ENCODE measurements around the gene PCNX2.
A peak's percentile ranks its signal among the peaks of the same experiment; 100 is the strongest.

The PCNX2 gene

GRCh38 chr1:232949636-232950196, 345.8 kb downstream of the PCNX2 start:
- no peaks in the 10 kb centered on the region for H3K9me3 ChIP-seq (ENCODE audit: control insufficient read depth in 5 of 5, low read length in 5 of 5)
- H3K27me3 ChIP-seq (ENCODE audit: control insufficient read depth in 5 of 5, insufficient read depth in 4 of 5, low read length in 5 of 5), result no peaks in the 10 kb centered on the region
- peak overlapping the region; percentile 80 to 94 (median 84) for H3K4me3 ChIP-seq (ENCODE audit: low read depth in 1 of 5, low read length in 5 of 5)
- peak overlapping the region in 4 of 5 donors; percentile 71 to 79 (median 74) for H3K9ac ChIP-seq (ENCODE audit: low read length in 5 of 5)
- H3K4me1 ChIP-seq (ENCODE audit: control insufficient read depth in 5 of 5, insufficient read depth in 5 of 5, low read length in 5 of 5), result peaks cover 0 to 31% (median 26%) of the 10 kb centered on the region in 5 donors
- H3K36me3 ChIP-seq (ENCODE audit: control insufficient read depth in 5 of 5, insufficient read depth in 5 of 5, low read length in 5 of 5), result no peaks in the 10 kb centered on the region
- H3K27ac ChIP-seq (ENCODE audit: low read depth, low read length), result peak overlapping the region; percentile 86

GRCh38 chr1:232944347-232944746, 351.2 kb downstream of the PCNX2 start:
- H3K36me3 ChIP-seq (ENCODE audit: control insufficient read depth in 5 of 5, insufficient read depth in 5 of 5, low read length in 5 of 5), result no peaks in the 10 kb centered on the region
- H3K4me1 ChIP-seq (ENCODE audit: control insufficient read depth in 5 of 5, insufficient read depth in 5 of 5, low read length in 5 of 5), result no peaks in the 10 kb centered on the region
- H3K9me3 ChIP-seq (ENCODE audit: control insufficient read depth in 5 of 5, low read length in 5 of 5), result no peaks in the 10 kb centered on the region
- H3K27me3 ChIP-seq (ENCODE audit: control insufficient read depth in 5 of 5, insufficient read depth in 4 of 5, low read length in 5 of 5), result no peaks in the 10 kb centered on the region
- no peak overlapping the region for H3K4me3 ChIP-seq (ENCODE audit: low read depth in 1 of 5, low read length in 5 of 5)
- no peak overlapping the region for H3K27ac ChIP-seq (ENCODE audit: low read depth, low read length)
- H3K9ac ChIP-seq (ENCODE audit: low read length in 5 of 5), result no peak overlapping the region

- Histone ChIP-seq H3K4me3 (ENCODE audit: low read depth in 1 of 5, low read length in 5 of 5) (no peak overlapping the region), H3K27me3 (ENCODE audit: control insufficient read depth in 5 of 5, insufficient read depth in 4 of 5, low read length in 5 of 5) (no peaks in the 10 kb centered on the region), H3K36me3 (ENCODE audit: control insufficient read depth in 5 of 5, insufficient read depth in 5 of 5, low read length in 5 of 5) (no peaks in the 10 kb centered on the region), H3K9ac (ENCODE audit: low read length in 5 of 5) (no peak overlapping the region), H3K4me1 (ENCODE audit: control insufficient read depth in 5 of 5, insufficient read depth in 5 of 5, low read length in 5 of 5) (no peaks in the 10 kb centered on the region), H3K9me3 (ENCODE audit: control insufficient read depth in 5 of 5, low read length in 5 of 5) (no peaks in the 10 kb centered on the region), H3K27ac (ENCODE audit: low read depth, low read length) (no peak overlapping the region)
Observed at GRCh38 chr1:232943679-232944252, 351.8 kb downstream of the PCNX2 start.

- Histone ChIP-seq H3K4me1 (ENCODE audit: control insufficient read depth in 5 of 5, insufficient read depth in 5 of 5, low read length in 5 of 5) (peaks cover 0 to 3% (median 0%) of the 10 kb centered on the region in 5 donors), H3K27me3 (ENCODE audit: control insufficient read depth in 5 of 5, insufficient read depth in 4 of 5, low read length in 5 of 5) (no peaks in the 10 kb centered on the region)
Observed at GRCh38 chr1:232942413-232943294, 352.9 kb downstream of the PCNX2 start.

DNA sequence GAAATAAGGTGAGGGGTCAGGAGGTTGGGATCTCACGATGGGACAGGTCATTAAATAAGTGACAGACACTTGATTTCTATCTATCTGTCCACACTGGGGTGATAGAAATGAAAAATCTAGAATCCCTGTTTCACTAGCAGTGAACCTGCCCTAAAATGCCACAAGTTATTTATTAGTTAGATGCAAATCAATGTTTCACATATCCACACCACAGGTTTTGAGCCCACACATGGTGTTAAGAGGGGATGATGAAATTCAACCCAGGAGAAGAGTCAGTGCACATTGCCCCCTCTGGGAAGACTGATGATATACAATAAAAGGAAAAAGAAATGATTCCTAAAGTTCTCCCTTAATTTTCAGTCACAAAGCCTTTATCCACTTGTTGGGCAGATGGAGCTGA, 355.3 kb downstream of the PCNX2 start:
- Histone ChIP-seq H3K27me3 (ENCODE audit: control insufficient read depth in 5 of 5, insufficient read depth in 4 of 5, low read length in 5 of 5) (no peaks in the 10 kb centered on the region), H3K4me1 (ENCODE audit: control insufficient read depth in 5 of 5, insufficient read depth in 5 of 5, low read length in 5 of 5) (peaks cover 0 to 3% (median 0%) of the 10 kb centered on the region in 5 donors), H3K27ac (ENCODE audit: low read depth, low read length) (no peak overlapping the region), H3K4me3 (ENCODE audit: low read depth in 1 of 5, low read length in 5 of 5) (no peak overlapping the region), H3K9ac (ENCODE audit: low read length in 5 of 5) (no peak overlapping the region), H3K9me3 (ENCODE audit: control insufficient read depth in 5 of 5, low read length in 5 of 5) (no peaks in the 10 kb centered on the region), H3K36me3 (ENCODE audit: control insufficient read depth in 5 of 5, insufficient read depth in 5 of 5, low read length in 5 of 5) (no peaks in the 10 kb centered on the region)

More at GRCh38 chr1:232942413-232943294, 352.9 kb downstream of the PCNX2 start:
- H3K36me3 ChIP-seq (ENCODE audit: control insufficient read depth in 5 of 5, insufficient read depth in 5 of 5, low read length in 5 of 5), result no peaks in the 10 kb centered on the region
- H3K9ac ChIP-seq (ENCODE audit: low read length in 5 of 5), result no peak overlapping the region
- no peak overlapping the region for H3K27ac ChIP-seq (ENCODE audit: low read depth, low read length)
- H3K9me3 ChIP-seq (ENCODE audit: control insufficient read depth in 5 of 5, low read length in 5 of 5), result no peaks in the 10 kb centered on the region
- no peak overlapping the region for H3K4me3 ChIP-seq (ENCODE audit: low read depth in 1 of 5, low read length in 5 of 5)

GRCh38 chr1:232939748-232940147, 355.8 kb downstream of the PCNX2 start:
- Histone ChIP-seq H3K27ac (ENCODE audit: low read depth, low read length) (no peak overlapping the region), H3K9me3 (ENCODE audit: control insufficient read depth in 5 of 5, low read length in 5 of 5) (no peaks in the 10 kb centered on the region), H3K4me3 (ENCODE audit: low read depth in 1 of 5, low read length in 5 of 5) (no peak overlapping the region), H3K36me3 (ENCODE audit: control insufficient read depth in 5 of 5, insufficient read depth in 5 of 5, low read length in 5 of 5) (no peaks in the 10 kb centered on the region), H3K4me1 (ENCODE audit: control insufficient read depth in 5 of 5, insufficient read depth in 5 of 5, low read length in 5 of 5) (peaks cover 0 to 3% (median 0%) of the 10 kb centered on the region in 5 donors), H3K9ac (ENCODE audit: low read length in 5 of 5) (no peak overlapping the region), H3K27me3 (ENCODE audit: control insufficient read depth in 5 of 5, insufficient read depth in 4 of 5, low read length in 5 of 5) (no peaks in the 10 kb centered on the region)

GRCh38 chr1:232938926-232939325, 356.6 kb downstream of the PCNX2 start:
- Histone ChIP-seq H3K27me3 (ENCODE audit: control insufficient read depth in 5 of 5, insufficient read depth in 4 of 5, low read length in 5 of 5) (no peaks in the 10 kb centered on the region), H3K9me3 (ENCODE audit: control insufficient read depth in 5 of 5, low read length in 5 of 5) (no peaks in the 10 kb centered on the region), H3K27ac (ENCODE audit: low read depth, low read length) (no peak overlapping the region), H3K4me3 (ENCODE audit: low read depth in 1 of 5, low read length in 5 of 5) (no peak overlapping the region), H3K36me3 (ENCODE audit: control insufficient read depth in 5 of 5, insufficient read depth in 5 of 5, low read length in 5 of 5) (no peaks in the 10 kb centered on the region), H3K4me1 (ENCODE audit: control insufficient read depth in 5 of 5, insufficient read depth in 5 of 5, low read length in 5 of 5) (peaks cover 0 to 3% (median 0%) of the 10 kb centered on the region in 5 donors), H3K9ac (ENCODE audit: low read length in 5 of 5) (no peak overlapping the region)

- no peaks in the 10 kb centered on the region for H3K36me3 ChIP-seq (ENCODE audit: control insufficient read depth in 5 of 5, insufficient read depth in 5 of 5, low read length in 5 of 5)
- H3K27ac ChIP-seq (ENCODE audit: low read depth, low read length), result no peak overlapping the region
- H3K4me1 ChIP-seq (ENCODE audit: control insufficient read depth in 5 of 5, insufficient read depth in 5 of 5, low read length in 5 of 5), result peaks cover 0 to 3% (median 0%) of the 10 kb centered on the region in 5 donors
- H3K9me3 ChIP-seq (ENCODE audit: control insufficient read depth in 5 of 5, low read length in 5 of 5), result no peaks in the 10 kb centered on the region
- H3K27me3 ChIP-seq (ENCODE audit: control insufficient read depth in 5 of 5, insufficient read depth in 4 of 5, low read length in 5 of 5), result no peaks in the 10 kb centered on the region
- no peak overlapping the region for H3K4me3 ChIP-seq (ENCODE audit: low read depth in 1 of 5, low read length in 5 of 5)
- no peak overlapping the region for H3K9ac ChIP-seq (ENCODE audit: low read length in 5 of 5)
Observed at GRCh38 chr1:232937741-232938375, 357.7 kb downstream of the PCNX2 start.

GRCh38 chr1:232936941-232937340, 358.6 kb downstream of the PCNX2 start:
- Histone ChIP-seq H3K4me1 (ENCODE audit: control insufficient read depth in 5 of 5, insufficient read depth in 5 of 5, low read length in 5 of 5) (peaks cover 0 to 3% (median 0%) of the 10 kb centered on the region in 5 donors), H3K27ac (ENCODE audit: low read depth, low read length) (no peak overlapping the region), H3K9ac (ENCODE audit: low read length in 5 of 5) (no peak overlapping the region), H3K36me3 (ENCODE audit: control insufficient read depth in 5 of 5, insufficient read depth in 5 of 5, low read length in 5 of 5) (no peaks in the 10 kb centered on the region), H3K27me3 (ENCODE audit: control insufficient read depth in 5 of 5, insufficient read depth in 4 of 5, low read length in 5 of 5) (no peaks in the 10 kb centered on the region), H3K4me3 (ENCODE audit: low read depth in 1 of 5, low read length in 5 of 5) (no peak overlapping the region), H3K9me3 (ENCODE audit: control insufficient read depth in 5 of 5, low read length in 5 of 5) (no peaks in the 10 kb centered on the region)

Data from subcutaneous abdominal adipose tissue (tissue), 5 donors.